Heart left ventricle (tissue), 13 donors: Measurements from ENCODE around the gene TBCD.

Experiments
- POLR2A ChIP-seq, 2 donors: fragments of 450-650 bp; IDR thresholded peaks; one replicate each; pipeline ENCODE4 v1.6.1; 2017; ENCODE audit warnings: antibody characterized with exemption in 2 of 2, mild to moderate bottlenecking in 2 of 2, moderate library complexity in 2 of 2
- TF ChIP-seq, protein P1 (sequence below), 12 donors: fragments of 200-600 bp; sonication (generic) in 4 of 12; IDR thresholded peaks; one replicate each; pipeline versions ENCODE4 v1.5.0 to v1.8.0; 2018 to 2022; ENCODE audit warnings: antibody characterized with exemption in 12 of 12, mild to moderate bottlenecking in 5 of 12
- donor health status: ischemic (EF 13 %, LVEDD 7.1; RV severe dilation, severe dysfunction).
- donor health status: DM: no; HTN: yes; CAD: no.
- donor health status: DM: no; HTN: no; CAD: no.
- donor health status: ischemic (EF 25% LVEDD 6.9; RV normal size, moderate dysfunction).
- donor health status: ischemic (EF 25% LVEDD 5.7; RV mildly dilated, moderate dysfunction).
- donor health status: ischemic (EF 35%, LVEDD 5.7; RV mildly dilated, moderate dysfunction).
- donor health status: nonischemic (EF 11% LVEDD 7.7; RV severe dilation, severe dysfunction).
- donor health status: DM: yes; HTN: yes; CAD: no.
- donor health status: PGD.
- donor health status: ischemic (EF 29% LVEDD 5.4; RV normal size, mild dysfunction).
- donor health status: nonischemic (EF 23%, LVEDD 6.1; RV moderate dilation, normal function).

DNA sequence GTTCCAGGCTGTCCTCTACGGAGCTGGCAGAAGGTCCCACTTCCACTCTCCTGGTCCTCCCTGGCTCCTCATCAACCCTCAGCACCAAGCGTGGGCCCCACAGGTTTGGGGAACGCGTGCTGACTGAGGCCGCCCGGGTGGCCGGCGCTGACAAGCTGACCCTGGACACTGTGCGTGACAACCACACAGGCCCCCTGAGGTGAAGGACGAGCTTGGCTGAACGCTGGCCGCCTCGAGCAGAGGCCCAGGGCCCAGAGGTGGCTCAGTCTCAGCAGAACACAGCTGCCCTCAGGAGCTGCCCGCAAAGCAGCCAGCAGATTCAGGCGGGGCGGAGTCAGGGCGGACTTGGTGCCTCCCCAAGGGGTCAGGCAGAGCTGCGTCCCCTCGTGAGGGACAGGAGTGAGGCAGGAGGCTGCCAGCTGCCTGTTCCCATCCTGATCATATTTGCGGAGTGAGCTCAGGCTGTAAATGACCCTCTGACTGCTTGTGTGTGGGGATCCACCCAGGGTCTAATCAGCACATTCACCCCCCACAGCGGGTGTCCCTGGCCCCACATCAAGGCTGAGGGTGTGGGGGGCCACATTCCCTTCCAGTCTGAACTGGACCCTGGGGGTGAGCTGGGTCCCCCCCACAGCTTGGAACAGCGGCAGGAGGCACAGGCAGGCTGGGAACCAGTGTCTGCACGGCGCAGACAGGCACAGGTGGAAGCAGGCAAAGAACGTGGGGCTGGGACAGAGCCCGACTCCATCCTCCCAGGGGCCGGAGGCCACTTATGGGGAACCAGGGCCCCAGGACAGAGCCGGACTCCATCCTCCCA, 222.5 kb downstream of the TBCD start:
- TF ChIP-seq, protein P1, sequence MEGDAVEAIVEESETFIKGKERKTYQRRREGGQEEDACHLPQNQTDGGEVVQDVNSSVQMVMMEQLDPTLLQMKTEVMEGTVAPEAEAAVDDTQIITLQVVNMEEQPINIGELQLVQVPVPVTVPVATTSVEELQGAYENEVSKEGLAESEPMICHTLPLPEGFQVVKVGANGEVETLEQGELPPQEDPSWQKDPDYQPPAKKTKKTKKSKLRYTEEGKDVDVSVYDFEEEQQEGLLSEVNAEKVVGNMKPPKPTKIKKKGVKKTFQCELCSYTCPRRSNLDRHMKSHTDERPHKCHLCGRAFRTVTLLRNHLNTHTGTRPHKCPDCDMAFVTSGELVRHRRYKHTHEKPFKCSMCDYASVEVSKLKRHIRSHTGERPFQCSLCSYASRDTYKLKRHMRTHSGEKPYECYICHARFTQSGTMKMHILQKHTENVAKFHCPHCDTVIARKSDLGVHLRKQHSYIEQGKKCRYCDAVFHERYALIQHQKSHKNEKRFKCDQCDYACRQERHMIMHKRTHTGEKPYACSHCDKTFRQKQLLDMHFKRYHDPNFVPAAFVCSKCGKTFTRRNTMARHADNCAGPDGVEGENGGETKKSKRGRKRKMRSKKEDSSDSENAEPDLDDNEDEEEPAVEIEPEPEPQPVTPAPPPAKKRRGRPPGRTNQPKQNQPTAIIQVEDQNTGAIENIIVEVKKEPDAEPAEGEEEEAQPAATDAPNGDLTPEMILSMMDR (IDR thresholded peaks at IDR 0.05), result no peak
- TF ChIP-seq POLR2A (IDR thresholded peaks at IDR 0.05), result no peak
